Midbrain (tissue), 1 donor: ENCODE measurements around the gene PRUNE2.
"Not testable (repeated sequence)": the region's sequence is repeated elsewhere in the genome, so short reads cannot be mapped to it uniquely, and the experiment has no call there.

Experiments used
- DNase-seq: peaks from one replicate; lab custom pipeline; 2025; lab: John Stamatoyannopoulos, UW

Gene PRUNE2, protein sequence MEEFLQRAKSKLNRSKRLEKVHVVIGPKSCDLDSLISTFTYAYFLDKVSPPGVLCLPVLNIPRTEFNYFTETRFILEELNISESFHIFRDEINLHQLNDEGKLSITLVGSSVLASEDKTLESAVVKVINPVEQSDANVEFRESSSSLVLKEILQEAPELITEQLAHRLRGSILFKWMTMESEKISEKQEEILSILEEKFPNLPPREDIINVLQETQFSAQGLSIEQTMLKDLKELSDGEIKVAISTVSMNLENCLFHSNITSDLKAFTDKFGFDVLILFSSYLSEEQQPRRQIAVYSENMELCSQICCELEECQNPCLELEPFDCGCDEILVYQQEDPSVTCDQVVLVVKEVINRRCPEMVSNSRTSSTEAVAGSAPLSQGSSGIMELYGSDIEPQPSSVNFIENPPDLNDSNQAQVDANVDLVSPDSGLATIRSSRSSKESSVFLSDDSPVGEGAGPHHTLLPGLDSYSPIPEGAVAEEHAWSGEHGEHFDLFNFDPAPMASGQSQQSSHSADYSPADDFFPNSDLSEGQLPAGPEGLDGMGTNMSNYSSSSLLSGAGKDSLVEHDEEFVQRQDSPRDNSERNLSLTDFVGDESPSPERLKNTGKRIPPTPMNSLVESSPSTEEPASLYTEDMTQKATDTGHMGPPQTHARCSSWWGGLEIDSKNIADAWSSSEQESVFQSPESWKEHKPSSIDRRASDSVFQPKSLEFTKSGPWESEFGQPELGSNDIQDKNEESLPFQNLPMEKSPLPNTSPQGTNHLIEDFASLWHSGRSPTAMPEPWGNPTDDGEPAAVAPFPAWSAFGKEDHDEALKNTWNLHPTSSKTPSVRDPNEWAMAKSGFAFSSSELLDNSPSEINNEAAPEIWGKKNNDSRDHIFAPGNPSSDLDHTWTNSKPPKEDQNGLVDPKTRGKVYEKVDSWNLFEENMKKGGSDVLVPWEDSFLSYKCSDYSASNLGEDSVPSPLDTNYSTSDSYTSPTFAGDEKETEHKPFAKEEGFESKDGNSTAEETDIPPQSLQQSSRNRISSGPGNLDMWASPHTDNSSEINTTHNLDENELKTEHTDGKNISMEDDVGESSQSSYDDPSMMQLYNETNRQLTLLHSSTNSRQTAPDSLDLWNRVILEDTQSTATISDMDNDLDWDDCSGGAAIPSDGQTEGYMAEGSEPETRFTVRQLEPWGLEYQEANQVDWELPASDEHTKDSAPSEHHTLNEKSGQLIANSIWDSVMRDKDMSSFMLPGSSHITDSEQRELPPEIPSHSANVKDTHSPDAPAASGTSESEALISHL (N-terminal part only)

DNA sequence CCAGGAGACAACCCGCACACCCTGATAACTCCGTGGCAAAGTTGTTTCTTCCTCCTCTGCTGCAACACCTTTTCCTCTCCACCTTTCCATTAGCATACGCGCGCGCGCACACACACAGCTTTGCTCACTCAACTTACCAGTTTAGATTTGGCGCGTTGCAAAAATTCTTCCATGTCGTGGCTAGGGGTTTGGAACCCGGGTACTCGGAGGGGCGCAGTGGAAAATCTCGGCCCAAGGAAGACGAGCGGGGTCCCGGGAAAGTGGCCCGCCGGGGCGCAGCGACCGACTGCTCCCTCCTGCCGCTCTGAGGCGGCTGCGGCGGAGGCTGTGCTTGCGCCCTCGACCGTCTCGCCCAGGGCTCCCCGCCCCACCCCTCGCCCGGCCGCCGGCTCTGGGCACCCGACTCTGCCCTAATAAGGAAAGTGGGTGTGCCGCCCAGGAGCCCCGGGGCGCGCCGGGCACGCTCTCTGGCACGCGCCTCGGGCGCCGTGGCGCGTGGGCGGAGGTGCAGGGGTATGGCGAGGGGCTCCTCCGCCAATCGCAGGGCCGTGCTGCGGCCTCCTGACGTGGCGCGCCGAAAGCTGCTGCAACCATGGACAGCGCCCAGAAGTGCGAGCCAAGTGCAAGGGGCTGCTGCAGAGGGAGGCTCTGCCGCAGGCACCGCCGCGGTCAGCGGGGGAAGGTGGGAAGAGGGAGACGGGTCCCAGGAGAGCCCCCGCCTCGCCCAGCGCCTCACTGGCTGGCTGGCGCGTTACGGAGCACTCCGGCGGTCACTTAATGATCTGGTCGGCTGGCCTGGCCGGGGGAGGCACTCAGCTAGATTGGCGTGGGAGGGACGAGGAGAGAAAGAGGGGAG is at the start of gene PRUNE2:
PRUNE2 (minus strand) TSS at position 324 of the 856 bp plus-strand sequence; CDS start at position 173, 151 bp downstream.
- DNase-seq, result peak; percentile 38

DNA sequence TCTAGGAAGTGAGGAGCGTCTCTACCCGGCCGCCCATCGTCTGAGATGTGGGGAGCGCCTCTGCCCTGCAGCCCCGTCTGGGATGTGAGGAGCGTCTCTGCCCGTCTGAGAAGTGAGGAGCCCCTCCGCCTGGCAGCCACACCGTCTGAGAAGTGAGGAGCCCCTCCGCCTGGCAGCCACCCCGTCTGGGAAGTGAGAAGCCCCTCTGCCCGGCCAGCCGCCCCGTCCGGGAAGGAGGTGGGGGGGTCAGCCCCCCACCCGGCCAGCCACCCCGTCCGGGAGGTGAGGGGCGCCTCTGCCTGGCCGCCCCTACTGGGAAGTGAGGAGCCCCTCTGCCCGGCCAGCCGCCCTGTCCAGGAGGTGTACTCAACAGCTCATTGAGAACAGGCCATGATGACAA is 49.5 kb upstream of the PRUNE2 start:
- DNase-seq, result not testable (repeated sequence)

DNA sequence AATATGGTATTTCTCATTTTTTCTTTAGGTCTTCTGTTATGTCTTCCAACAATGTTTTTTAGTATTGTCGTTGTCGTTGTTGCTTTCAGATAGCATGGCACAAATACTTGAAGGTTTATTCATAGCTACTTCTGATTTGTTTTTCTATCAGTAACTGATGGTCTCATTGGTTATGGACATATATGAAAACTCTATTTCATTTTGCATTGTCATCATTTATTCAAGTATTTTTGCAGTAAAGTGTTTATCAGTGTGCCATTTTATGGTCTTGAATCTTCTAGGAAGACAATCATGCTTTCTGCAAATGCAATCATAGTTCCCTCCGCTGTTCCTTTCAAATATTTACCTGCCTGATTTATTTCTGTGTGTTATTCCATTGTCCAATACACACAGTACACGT is 44.0 kb upstream of the PRUNE2 start:
- no peak for DNase-seq

DNA sequence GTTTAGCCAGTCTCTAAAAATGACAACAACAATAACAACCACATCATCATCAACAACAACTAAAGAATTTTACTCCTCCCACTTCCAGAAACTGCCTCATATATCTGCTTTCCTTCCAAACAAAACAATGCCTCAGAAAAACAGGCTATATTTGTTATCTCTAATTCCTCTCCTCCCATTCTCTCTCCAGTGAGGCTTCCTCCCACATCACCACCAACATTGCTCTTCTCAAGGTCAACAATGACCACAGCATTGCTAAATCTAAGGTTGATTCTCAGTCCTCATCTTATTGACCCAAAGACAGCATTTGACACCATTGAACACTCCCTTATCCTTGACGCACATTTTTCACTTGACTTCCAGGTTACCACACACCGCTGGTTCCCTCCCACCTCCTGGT is 38.1 kb upstream of the PRUNE2 start:
- DNase-seq, result no peak

DNA sequence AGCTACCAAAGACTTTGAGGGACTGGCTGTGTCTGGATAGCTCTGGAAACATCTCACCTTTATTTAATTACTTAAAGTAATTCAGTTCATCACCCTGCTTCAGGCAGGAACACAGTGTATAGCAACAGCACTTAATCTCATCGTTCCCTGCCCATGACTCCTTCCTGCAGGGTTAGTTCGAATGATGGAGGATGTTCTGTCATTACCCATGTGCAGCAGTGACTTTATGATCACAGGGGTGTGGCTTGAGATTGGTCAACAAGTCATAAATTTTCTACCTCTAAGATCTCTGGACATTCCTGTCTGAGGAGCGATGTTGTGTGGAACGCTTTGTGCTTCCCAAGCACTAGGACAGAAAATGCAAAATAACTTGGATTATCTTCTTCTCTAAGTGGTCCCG is 37.1 kb upstream of the PRUNE2 start:
- DNase-seq, result no peak

DNA sequence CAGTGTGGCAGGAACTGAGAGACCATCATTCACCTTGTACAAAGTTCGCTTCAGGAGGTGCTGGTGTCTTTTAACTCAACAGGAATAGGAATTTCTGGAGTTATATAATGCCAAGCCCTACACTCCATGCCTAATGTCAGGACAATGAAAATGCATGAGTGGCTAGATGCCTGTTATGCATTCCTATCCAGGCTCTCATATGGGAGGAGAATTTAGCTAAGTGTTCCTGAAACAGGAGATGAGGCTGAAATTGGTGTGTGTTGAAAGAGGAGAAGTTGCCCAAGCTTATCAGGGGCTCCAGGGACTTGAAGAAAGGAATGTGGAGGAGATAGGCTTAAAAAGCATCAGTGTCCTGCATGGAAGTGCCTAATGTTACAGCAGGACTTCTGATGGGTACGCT is 26.8 kb upstream of the PRUNE2 start:
- DNase-seq, result no peak

DNA sequence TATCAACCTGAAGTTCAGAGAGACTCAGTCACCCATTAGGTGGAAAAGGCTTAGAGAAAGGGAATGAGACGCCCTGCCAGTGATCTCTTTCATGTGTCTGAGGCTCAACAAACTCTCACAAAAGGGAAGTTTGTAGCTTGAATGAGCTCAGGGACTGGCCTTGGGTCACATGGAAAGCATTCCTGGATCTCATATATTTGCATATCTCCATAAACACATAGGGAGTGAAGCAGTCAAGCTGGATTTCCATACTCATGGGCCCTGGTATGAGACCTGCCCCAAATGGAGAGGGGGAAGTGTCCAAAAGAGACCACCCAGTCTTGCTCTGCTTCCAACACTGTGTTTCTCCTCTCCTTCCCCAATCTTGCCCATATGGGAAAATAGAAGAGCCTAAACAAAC is 26.4 kb upstream of the PRUNE2 start:
- DNase-seq, result no peak

DNA sequence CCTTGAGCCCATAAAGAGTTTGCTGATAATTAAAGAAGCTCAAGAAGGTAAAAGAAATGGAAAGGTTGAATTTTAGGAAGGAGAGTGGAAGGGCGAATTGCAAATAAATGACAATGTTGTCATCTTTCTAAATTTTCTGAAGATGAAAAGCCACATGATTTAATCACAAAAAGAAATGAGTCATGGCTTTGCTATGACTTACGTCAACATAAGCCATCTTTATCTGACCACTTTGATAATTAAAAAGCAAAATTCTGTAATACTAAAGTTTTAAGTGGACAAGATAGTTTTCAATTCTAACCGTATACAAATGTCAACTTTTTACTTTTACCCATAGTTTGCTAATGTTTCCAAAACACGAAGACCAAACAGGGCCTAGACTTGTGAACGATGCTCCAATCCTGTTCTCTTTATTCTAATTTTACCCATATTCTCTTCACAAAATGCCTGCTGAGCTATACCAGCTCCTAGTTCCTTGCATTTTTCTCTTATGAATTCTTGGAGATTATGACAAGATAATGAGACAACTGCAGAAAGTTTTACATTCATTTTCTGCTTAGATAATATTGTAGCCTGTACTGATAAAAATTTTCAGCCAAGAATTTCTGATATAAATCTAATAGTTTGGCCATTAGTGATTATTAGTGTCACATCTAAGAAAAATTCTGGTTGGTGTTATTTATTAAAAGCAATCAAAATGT is 21.8 kb upstream of the PRUNE2 start:
- DNase-seq, result no peak

DNA sequence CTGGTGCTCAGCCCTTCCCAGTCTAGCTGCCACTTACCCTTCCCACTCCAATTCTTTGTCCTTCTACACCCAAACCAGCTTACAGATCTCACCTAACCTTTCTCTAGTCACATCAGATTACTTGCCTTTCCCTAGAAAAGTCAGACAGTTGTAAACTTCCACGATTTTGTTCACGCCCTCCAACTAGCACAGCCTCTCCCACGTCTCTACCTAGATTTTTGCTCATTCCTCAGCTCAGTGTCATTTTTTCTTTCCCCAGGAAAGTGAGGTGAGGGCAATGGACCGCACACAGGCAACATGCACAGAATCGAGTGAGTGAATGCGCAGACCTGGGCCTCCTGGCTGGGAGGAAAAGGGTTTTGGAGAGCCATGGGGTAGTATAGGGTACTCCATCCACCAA is 20.9 kb upstream of the PRUNE2 start:
- DNase-seq, result no peak

DNA sequence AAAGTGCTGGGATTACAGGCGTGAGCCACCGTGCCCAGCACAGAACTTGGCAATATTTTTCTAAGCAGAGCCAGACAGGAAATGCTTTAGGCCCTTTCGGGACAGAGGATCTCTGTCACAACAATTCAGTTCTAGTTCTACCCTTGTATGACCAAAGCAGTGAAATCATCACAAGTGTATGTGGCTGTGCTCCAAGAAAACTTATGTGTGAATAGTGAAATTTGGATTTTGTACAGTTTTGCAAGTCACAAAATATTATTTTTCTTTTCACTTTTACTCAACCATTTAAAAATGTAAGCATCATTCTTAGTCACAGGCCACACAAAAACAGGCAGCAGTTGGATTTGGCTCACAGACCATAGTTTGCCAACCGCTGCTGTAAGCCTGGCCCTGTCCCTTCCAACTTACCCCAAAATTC is 20.4 kb upstream of the PRUNE2 start:
- DNase-seq, result no peak

DNA sequence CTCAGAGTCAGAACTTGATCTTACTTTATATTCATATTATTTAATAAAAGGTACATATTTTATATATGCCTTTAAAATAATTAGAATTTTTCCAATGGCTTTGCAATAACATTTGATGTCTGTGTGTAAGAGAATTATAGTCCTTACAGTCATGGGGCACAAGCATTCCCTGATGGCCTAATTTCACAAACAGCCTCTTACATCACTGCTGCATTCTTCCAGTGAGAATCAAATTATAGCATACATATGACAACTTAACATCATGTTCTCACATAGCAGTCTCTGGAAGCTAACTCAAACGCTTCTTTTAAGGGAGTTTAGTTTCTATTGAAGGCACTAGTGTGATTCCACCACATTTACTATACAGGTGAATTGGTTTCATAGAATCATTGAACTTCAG is 15.3 kb upstream of the PRUNE2 start:
- no peak for DNase-seq

DNA sequence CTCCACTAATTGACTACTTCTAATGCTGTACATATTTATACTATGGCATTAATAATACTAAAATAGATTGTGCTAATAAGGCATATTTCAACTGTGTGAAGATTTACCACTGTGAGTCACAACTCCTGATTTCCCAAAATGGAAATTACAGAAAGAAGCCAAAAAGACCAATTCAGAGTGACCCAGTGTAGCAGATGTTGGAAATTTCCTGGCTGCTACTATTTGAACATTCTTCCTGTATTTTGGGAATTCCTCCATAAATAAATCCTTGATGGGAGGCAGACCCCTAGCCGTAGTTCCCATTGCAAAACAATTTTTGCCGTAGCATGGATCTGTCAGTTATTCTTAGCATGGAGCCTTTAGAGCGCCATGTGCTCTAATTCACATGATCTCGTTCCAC is 11.4 kb upstream of the PRUNE2 start:
- no peak for DNase-seq

DNA sequence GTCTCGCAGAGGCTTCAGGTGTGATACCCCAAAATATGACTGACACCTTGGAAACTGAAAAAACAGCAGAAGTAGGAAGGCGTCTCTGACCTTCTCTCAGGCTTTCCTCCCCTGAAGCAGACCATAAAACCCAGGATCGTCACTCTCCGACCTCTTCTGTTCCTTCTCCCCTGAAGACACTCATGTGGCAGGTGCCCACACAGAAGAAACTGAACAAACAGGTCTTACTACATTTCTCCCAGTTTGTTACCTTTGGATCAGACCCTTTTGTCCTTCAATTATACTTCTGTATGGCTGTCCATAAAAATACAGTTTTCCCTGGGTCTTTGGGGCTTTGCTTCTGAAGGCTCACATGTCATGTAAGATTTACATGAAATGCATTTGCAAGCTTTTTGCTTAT is 10.3 kb upstream of the PRUNE2 start:
- no peak for DNase-seq

DNA sequence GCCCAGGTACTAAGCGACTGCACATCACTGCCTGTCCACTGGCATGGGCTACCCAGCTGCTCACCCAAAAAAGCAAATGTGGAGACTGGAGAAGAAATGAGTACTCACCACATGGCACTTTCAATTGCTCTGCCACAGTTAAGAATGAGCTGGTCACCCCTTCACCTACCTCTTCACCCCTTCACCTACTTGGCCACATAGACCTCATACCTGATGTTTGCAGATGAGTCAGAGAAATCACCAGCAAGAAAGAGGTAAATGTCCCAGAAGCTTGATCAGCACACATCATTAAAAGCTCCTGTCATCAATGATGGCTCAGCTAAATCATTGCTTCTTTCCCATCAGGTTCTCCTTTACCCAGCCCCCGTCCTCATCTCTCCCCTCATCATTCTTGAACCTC is 7.6 kb upstream of the PRUNE2 start:
- no peak for DNase-seq

DNA sequence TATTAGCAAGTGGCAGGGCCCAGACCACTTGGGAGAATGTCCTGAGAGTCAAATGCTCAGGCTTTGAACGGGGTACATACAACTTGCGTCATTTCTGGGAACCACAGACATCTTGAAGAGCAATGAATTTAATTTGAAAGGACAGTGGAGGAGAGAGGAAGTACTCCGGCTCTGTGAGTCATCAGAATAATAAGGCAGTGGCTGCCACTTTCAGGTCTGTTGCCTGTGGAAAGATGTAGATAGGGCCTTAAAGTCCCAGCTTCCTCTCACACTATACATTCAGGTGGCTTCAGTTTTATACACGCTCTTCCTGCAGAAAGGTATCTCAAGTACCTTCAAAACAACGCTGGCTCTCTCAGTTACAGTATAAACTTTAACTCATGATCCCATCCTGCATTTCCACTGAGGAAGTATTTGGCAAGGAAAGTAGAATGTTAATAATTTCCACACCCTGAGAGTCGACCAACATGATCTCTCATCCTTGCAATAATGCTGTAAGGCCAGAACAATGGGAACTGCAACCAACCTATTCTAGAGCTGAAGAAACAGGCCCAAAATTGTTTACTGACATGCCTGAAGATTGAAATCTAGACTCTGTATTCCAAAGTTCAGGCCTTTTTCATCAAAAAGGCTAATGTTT is 6.8 kb upstream of the PRUNE2 start:
- DNase-seq, result no peak

DNA sequence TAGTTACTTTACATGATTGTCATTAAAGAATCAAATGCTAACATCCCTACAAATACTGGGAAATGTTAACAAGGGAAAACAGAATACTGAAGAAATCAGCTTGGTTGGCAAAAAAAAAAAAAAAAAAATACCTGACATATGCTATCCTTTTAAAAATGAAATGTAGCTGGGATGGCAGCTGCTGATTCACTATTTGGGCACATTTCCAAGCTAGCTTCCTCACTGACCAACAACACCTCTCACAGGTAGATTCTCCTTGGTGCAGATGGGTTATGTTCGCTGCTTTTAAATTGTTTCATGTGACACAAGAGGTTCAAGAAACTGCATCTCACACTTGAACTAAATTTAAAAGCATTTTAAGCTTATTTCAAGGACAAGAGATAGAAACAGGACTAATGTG is 6.1 kb upstream of the PRUNE2 start:
- DNase-seq, result no peak

DNA sequence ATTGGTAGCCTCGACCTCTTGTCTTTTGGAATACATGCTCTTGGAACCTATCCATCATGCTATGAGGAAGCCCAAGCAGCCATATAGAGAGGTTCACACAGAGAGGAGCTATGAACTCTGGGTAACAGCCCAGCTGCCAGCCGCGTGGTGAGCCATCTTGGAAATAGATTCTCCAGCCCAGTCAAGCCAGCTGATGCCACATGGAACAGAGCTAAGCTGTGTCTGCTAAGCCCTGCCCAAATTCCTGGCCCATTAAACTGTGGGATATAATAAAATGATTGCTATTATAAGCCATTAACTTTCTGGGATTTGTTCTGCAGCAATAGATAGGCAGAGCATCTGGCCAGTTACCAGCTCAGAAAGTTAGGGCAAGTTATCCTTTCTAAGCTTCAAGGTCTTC is 4.9 kb upstream of the PRUNE2 start:
- DNase-seq, result no peak

DNA sequence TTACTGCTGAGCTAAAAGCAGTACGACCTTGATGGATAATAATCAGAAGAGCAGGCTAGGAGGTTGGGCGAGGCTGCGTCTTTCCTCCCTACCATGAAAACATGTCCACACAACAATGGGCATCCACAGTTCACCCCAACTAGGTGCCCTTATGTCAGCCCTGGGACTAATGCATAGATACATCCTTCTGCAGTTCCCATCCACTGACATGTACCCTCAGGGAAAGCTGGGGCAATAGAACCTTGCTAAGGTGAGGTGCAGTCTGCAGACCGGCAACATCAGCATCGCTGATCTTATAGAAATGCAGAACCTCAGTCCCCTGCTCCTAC is 697 bp upstream of the PRUNE2 start:
- DNase-seq, result no peak

DNA sequence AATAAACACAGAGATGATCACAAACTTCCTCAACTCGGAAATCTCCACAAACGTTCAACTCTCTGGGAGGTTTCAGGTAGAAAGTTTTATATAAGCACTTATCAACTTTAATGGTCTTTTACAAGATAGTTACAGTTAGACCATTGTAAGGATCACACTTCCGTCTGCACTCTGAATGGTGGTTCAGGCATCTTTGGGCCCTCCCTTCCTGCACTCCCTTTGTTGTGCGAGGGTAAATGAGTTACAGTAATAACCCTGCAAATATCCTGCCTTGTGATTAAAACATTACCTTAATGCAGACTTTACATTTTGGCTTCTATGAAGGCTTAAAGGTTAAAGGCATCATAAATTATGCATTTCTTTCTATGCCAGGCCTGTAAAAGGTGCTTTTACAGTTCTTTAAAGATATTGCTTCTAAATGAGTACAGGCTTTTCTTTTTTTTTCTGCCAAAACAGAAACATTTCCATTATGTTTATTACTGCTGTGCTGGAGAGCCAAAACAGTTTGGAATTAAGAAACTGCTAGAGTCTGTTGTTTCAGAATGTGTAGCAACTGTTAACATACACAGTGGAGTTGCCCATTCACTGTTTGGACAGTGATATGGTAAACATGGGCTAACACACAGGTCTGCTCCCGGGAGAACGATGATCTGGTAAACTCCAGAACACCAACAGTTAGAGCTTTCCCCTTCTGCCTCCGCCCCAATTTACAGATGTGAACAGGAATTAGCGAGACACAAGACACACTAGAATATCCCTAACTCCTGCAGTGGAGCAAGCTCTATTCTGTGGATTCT is 1.1 kb downstream of the PRUNE2 start:
- DNase-seq, result peak; percentile 33

DNA sequence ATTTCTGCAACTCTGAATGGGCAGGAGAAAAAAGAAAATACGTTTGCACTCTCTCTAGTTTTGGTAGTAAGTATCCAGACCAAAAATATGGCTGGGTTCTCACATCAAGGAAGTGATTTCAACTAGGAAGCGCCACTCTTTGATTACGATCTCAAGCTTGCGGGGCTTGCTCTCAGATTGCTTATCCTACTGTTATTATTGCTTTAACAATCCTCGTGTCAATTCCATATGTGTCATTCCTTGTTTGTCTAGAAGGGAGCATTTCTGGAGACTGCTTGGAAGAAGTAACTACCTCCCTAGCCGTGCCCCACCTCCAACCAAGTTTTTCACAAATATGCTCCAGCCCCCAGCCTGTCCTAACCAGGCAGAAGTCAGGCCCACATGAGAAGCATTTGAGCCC is 3.5 kb downstream of the PRUNE2 start:
- no peak for DNase-seq
